Mesothelial cell of epicardium (in vitro differentiated cells): ENCODE measurements around the gene RBM38. TPM values are rescaled to one million over a fixed set of nuclear protein-coding genes. Genes with fewer than 3 reads are reported as not detected.

Experiments used
- DNase-seq, 2 experiments: peaks; one replicate each; pipeline ENCODE4 v3.0.0; 2021; ENCODE audit warnings: low spot score in 2 of 2; ENCODE audit not compliant: unreplicated experiment in 2 of 2
- H3K27ac Mint-ChIP-seq: 2 replicates; pipeline ENCODE4 v1.8.0; 2021; ENCODE audit warnings: mixed read lengths
- H3K27me3 Mint-ChIP-seq: 2 replicates; pipeline ENCODE4 v1.8.0; 2021; ENCODE audit warnings: low read depth, mixed read lengths
- H3K36me3 Mint-ChIP-seq: 2 replicates; pipeline ENCODE4 v1.8.0; 2021; ENCODE audit warnings: mixed read lengths
- H3K4me1 Mint-ChIP-seq: 2 replicates; pipeline ENCODE4 v1.8.0; 2021; ENCODE audit warnings: mixed read lengths
- H3K4me3 Mint-ChIP-seq: 2 replicates; pipeline ENCODE4 v1.8.0; 2021; ENCODE audit warnings: mild to moderate bottlenecking, moderate library complexity, mixed read lengths
- H3K9me3 Mint-ChIP-seq: 2 replicates; pipeline ENCODE4 v1.8.0; 2021; ENCODE audit warnings: mixed read lengths
- CTCF ChIP-seq: fragments of 200-600 bp; sonication (generic); IDR thresholded peaks from one replicate; pipeline ENCODE4 v1.5.0; 2021; ENCODE audit warnings: antibody characterized with exemption; ENCODE audit not compliant: unreplicated experiment
- total RNA-seq: library from RNA; stranded (reverse); gene quantifications from 3 replicates; pipeline ENCODE4 v1.2.1, GENCODE V29; 2021

The RBM38 gene
- total RNA-seq, 1 donor from 2014 or later = 25.6 TPM

- H3K36me3 Mint-ChIP-seq = peaks cover 27% of the 10 kb centered on the region
- peaks cover 7% of the 10 kb centered on the region for H3K4me1 Mint-ChIP-seq
- H3K27ac Mint-ChIP-seq = no peak overlapping the region
- no peaks in the 10 kb centered on the region for H3K9me3 Mint-ChIP-seq
- H3K4me3 Mint-ChIP-seq = no peak overlapping the region
- H3K27me3 Mint-ChIP-seq = no peaks in the 10 kb centered on the region
- no peak for TF ChIP-seq CTCF
- no peak for DNase-seq
Measured at GRCh38 chr20:57403216-57403615, 12.0 kb downstream of the RBM38 start.

- no peak overlapping the region for H3K4me3 Mint-ChIP-seq
- no peak overlapping the region for H3K27ac Mint-ChIP-seq
- peaks cover 3% of the 10 kb centered on the region for H3K4me1 Mint-ChIP-seq
- no peaks in the 10 kb centered on the region for H3K27me3 Mint-ChIP-seq
- H3K9me3 Mint-ChIP-seq = no peaks in the 10 kb centered on the region
- DNase-seq = no peak
- peaks cover 24% of the 10 kb centered on the region for H3K36me3 Mint-ChIP-seq
- TF ChIP-seq CTCF = no peak
Measured at GRCh38 chr20:57404006-57404405, 12.8 kb downstream of the RBM38 start.

GRCh38 chr20:57404419-57405072, 13.3 kb downstream of the RBM38 start:
- TF ChIP-seq CTCF = no peak
- Mint-ChIP-seq H3K4me1 (peaks cover under 1% of the 10 kb centered on the region), H3K36me3 (peaks cover 21% of the 10 kb centered on the region), H3K27ac (no peak overlapping the region), H3K4me3 (no peak overlapping the region), H3K9me3 (no peaks in the 10 kb centered on the region), H3K27me3 (no peaks in the 10 kb centered on the region)
- DNase-seq = no peak

GRCh38 chr20:57405236-57406016, 14.2 kb downstream of the RBM38 start:
- TF ChIP-seq CTCF = no peak

GRCh38 chr20:57407541-57407956, 16.4 kb downstream of the RBM38 start:
- Mint-ChIP-seq H3K27ac (no peak overlapping the region), H3K36me3 (peaks cover 14% of the 10 kb centered on the region), H3K9me3 (no peaks in the 10 kb centered on the region), H3K27me3 (no peaks in the 10 kb centered on the region), H3K4me1 (peaks cover 8% of the 10 kb centered on the region), H3K4me3 (no peak overlapping the region)
- no peak for DNase-seq
- TF ChIP-seq CTCF = no peak

More at GRCh38 chr20:57405236-57406016, 14.2 kb downstream of the RBM38 start:
- H3K4me1 Mint-ChIP-seq = peaks cover 8% of the 10 kb centered on the region
- H3K9me3 Mint-ChIP-seq = no peaks in the 10 kb centered on the region
- H3K36me3 Mint-ChIP-seq = peaks cover 21% of the 10 kb centered on the region
- DNase-seq = no peak
- no peak overlapping the region for H3K27ac Mint-ChIP-seq
- no peak overlapping the region for H3K4me3 Mint-ChIP-seq
- H3K27me3 Mint-ChIP-seq = no peaks in the 10 kb centered on the region
